Adrenal gland (tissue), 12 donors: ENCODE measurements around the gene PHLDB3. TPM values are rescaled to one million over a fixed set of nuclear protein-coding genes. Genes with fewer than 3 reads are reported as not detected.

Experiments used
- DNase-seq, 7 donors: peaks; one replicate each; pipeline ENCODE4 v3.0.0-alpha.2; 2019 to 2020
- H3K27ac ChIP-seq, 5 donors: fragments of 200-600 bp; sonication (generic) in 4 of 5; 1 replicate in 3 of 5; 2 replicates in 2 of 5; pipeline versions ENCODE4 v1.5.1 to v1.8.0; 2016 to 2020; ENCODE audit warnings: mild to moderate bottlenecking in 1 of 5
- H3K27me3 ChIP-seq: fragments of 200-600 bp; 2 replicates; pipeline ENCODE4 v1.8.0; 2021
- H3K36me3 ChIP-seq, 2 donors: fragments of 200-600 bp; replicated peaks in 1 of 2; 1 replicate in 1 of 2; 2 replicates in 1 of 2; pipeline versions ENCODE4 v1.5.1 to v1.8.0; 2018 to 2022
- H3K4me1 ChIP-seq, 2 donors: fragments of 200-600 bp; replicated peaks in 1 of 2; 1 replicate in 1 of 2; 2 replicates in 1 of 2; pipeline versions ENCODE4 v1.5.1 to v1.8.0; 2018 to 2021
- H3K4me3 ChIP-seq, 4 donors: fragments of 200-600 bp; sonication (generic) in 3 of 4; one replicate each; pipeline ENCODE4 v1.5.1; 2016 to 2018
- H3K9me3 ChIP-seq, 3 donors: fragments of 200-600 bp; sonication (generic) in 1 of 3; replicated peaks in 1 of 3; 1 replicate in 2 of 3; 2 replicates in 1 of 3; pipeline versions ENCODE4 v1.5.1 to v1.8.0; 2016 to 2021
- POLR2A ChIP-seq, 2 donors: fragments of 450-650 bp; IDR thresholded peaks; one replicate each; pipeline ENCODE4 v1.6.1; 2017; ENCODE audit warnings: antibody characterized with exemption in 2 of 2, mild to moderate bottlenecking in 2 of 2, moderate library complexity in 1 of 2
- WGBS, 4 donors: extraction: QIAGEN DNeasy Blood & Tissue Kit in 2 of 4; methylation state at CpG; one replicate each; pipeline versions ENCODE4 v1.1.5 to v1.1.7; 2013 to 2017; 5-methylcytosine and 5-hydroxymethylcytosine counted together
- intact Hi-C, 2 donors: fragments of 100-400 bp; cut with DNase I; formaldehyde crosslinking; loops; one replicate each; pipeline versions ENCODE4 v1.14.1 to v1.15.0; 2022 to 2023
- polyA plus RNA-seq, 3 donors: library from polyadenylated mRNA; stranded (reverse); fragments of 200-250 nt in 2 of 3; fragments of 350-450 nt in 1 of 3; fragmentation: Illumina TruSeq in 1 of 3; extraction: RNeasy Lipid Tissue Mini Kit (QIAGEN cat#74804) in 1 of 3; gene quantifications; one replicate each; pipeline ENCODE4 v1.2.3, GENCODE V29; 2013 to 2014
- total RNA-seq, 9 donors: library from RNA; depleted of rRNA in 4 of 9; stranded (reverse); fragments of >200 nt in 4 of 9; fragments of 120-200 nt in 1 of 9; fragmentation: NEBNext Ultra II Directional in 1 of 9; extraction: Animal tissue kit (Norgen Biotek cat#: 25700) in 1 of 9; gene quantifications; one replicate each; pipeline versions ENCODE4 v1.1.0 to v1.2.4, GENCODE V29; 2013 to 2023
- TF ChIP-seq, protein P1 (sequence below), 6 experiments: fragments of 450-650 bp in 4 of 6; fragments of 200-600 bp in 2 of 6; sonication (generic) in 1 of 6; IDR thresholded peaks; 1 replicate in 5 of 6; 2 replicates in 1 of 6; pipeline versions ENCODE4 v1.5.1 to v1.8.0; 2016 to 2021; ENCODE audit warnings: antibody characterized with exemption in 6 of 6, mild to moderate bottlenecking in 2 of 6, moderate library complexity in 1 of 6
- donor health status: healthy with polysubstance abuse.
- donor health status: Bipolar disorder and iron deficiency.
- donor health status: DM: yes; HTN: yes; CAD: no.
- donor health status: DM: no; HTN: no; CAD: no.
- donor health status: DM: no; HTN: no; CAD: no.
- donor health status: DM: yes; HTN: yes; CAD: no.

The PHLDB3 gene
- total and polyA plus RNA-seq, 12 donors, result 1.7 to 54.5 (median 19.5) TPM

DNA sequence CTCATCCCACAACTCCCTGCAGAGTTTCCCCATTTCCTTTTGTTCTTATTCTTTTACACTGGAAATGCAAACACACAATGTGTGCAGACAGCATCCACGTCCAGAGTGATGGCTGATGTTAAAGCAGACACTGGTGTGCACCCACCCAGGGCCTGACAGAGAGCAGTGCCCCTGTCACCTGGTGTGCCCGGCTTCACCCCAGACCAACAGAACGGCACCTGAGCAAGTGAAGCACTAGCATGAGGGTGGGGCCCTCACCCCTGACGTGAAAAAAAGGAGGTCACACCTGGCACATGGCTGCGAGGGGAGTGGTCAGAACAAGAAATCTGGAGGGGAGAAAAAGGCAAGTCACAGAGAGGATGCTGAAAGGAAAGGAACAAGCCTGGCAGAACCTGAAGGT, 40.7 kb upstream of the PHLDB3 start:
- TF ChIP-seq POLR2A (IDR thresholded peaks at IDR 0.05), result no peak
- TF ChIP-seq, protein P1, sequence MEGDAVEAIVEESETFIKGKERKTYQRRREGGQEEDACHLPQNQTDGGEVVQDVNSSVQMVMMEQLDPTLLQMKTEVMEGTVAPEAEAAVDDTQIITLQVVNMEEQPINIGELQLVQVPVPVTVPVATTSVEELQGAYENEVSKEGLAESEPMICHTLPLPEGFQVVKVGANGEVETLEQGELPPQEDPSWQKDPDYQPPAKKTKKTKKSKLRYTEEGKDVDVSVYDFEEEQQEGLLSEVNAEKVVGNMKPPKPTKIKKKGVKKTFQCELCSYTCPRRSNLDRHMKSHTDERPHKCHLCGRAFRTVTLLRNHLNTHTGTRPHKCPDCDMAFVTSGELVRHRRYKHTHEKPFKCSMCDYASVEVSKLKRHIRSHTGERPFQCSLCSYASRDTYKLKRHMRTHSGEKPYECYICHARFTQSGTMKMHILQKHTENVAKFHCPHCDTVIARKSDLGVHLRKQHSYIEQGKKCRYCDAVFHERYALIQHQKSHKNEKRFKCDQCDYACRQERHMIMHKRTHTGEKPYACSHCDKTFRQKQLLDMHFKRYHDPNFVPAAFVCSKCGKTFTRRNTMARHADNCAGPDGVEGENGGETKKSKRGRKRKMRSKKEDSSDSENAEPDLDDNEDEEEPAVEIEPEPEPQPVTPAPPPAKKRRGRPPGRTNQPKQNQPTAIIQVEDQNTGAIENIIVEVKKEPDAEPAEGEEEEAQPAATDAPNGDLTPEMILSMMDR (IDR thresholded peaks at IDR 0.05), result no peak
- H3K4me1 ChIP-seq, result no peaks in the 10 kb centered on the region
- 90 to 94% (median 93%) methylated on average over 5 of the region's 5 CpGs for WGBS, 4 donors
- intact Hi-C loops, result no loop called here
- DNase-seq, result no peak
- H3K36me3 ChIP-seq, result peaks cover 0 to 52% of the 10 kb centered on the region in 2 donors
- H3K27ac ChIP-seq, result no peak overlapping the region
- H3K4me3 ChIP-seq, result no peak overlapping the region
- H3K27me3 ChIP-seq, result no peaks in the 10 kb centered on the region
- no peaks in the 10 kb centered on the region for H3K9me3 ChIP-seq

DNA sequence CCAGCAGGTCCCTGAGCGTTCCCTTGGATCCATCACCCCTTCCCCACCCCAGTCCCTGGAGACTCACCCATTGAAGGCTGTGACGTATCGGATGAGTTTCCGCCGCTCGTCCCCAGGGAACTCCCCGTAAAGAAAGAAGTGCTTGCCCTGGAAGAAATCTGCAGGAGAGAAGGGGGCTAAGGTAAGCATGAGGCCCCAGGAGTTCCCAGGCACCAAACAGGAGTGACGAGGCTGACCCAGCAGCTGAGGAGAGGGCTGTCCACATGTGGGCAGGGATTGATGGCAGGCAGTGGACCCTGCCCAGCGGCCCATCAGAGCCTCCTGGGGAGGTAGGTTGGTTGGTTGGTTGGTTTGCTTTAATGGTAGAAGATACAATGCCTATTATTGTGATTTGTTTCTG, 39.5 kb upstream of the PHLDB3 start:
- H3K4me1 ChIP-seq, result no peaks in the 10 kb centered on the region
- no peaks in the 10 kb centered on the region for H3K9me3 ChIP-seq
- no peaks in the 10 kb centered on the region for H3K27me3 ChIP-seq
- no peak for DNase-seq
- no peak for TF ChIP-seq POLR2A (IDR thresholded peaks at IDR 0.05)
- TF ChIP-seq, protein P1 (IDR thresholded peaks at IDR 0.05), result no peak
- 93 to 100% (median 96%) methylated on average over 9 of the region's 9 CpGs for WGBS, 4 donors
- intact Hi-C loops, result no loop called here
- H3K4me3 ChIP-seq, result no peak overlapping the region
- H3K36me3 ChIP-seq, result peaks cover 0 to 44% of the 10 kb centered on the region in 2 donors
- H3K27ac ChIP-seq, result no peak overlapping the region

DNA sequence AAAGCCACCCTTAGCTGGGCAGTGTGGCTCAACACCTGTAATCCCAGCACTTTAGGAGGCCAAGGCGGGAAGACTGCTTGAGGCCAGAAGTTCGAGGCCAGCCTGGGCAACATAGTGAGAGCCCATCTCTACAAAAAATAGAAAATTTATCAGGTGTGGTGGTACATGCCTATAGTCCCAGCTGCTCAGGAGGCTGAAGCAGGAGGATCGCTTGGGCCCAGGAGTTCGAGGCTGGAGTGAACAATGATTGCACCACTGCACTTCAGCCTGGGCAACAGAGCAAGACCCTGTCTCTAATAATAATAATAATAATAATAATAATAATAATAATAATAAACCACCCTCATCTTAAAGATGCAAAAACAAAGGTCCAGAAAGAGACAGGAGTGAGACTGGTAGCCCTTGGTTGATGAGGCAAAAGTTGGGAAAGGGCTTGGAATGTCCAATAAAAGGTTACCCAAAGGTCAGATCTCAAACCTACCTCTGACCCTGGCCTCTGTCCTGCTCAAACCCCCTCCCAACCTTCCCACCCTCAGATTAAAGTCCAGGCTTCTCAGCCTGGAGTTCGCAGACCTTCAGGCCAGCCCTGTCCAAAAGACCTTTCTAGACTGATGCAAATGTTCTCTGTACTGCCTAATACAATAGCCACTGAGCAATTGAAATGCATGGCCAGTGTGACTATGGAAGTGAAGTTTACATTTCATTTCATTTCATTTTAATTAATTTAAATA, 37.5 kb upstream of the PHLDB3 start:
- intact Hi-C loops, result no loop called here
- H3K9me3 ChIP-seq, result no peaks in the 10 kb centered on the region
- TF ChIP-seq, protein P1 (IDR thresholded peaks at IDR 0.05), result no peak
- TF ChIP-seq POLR2A (IDR thresholded peaks at IDR 0.05), result no peak
- H3K27me3 ChIP-seq, result no peaks in the 10 kb centered on the region
- no peak overlapping the region for H3K27ac ChIP-seq
- H3K36me3 ChIP-seq, result peaks cover 0 to 50% of the 10 kb centered on the region in 2 donors
- H3K4me1 ChIP-seq, result no peaks in the 10 kb centered on the region
- no peak for DNase-seq
- 93 to 99% (median 95%) methylated on average over 5 of the region's 5 CpGs for WGBS, 4 donors
- H3K4me3 ChIP-seq, result no peak overlapping the region

DNA sequence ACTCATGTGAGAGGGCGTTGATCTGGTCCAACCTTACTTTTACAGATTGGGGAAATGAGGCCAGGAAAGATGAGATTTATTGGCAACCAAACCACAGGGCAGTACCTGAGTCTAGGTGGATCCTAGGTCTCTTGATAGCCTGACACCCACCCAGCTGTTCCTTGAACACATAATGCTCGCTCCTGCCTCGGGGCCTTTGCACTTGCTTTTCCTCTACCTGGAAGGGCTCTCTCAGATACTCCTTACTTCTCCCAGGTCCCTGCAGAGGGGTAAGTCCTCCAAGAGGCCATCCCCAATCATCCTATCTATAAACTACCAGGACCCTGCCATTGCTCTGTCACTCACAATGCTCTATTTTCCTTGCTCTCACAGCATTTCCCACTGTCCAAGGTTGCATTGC, 35.8 kb upstream of the PHLDB3 start:
- Histone ChIP-seq H3K36me3 (peaks cover 0 to 46% of the 10 kb centered on the region in 2 donors), H3K27ac (no peak overlapping the region), H3K27me3 (no peaks in the 10 kb centered on the region), H3K9me3 (no peaks in the 10 kb centered on the region), H3K4me1 (no peaks in the 10 kb centered on the region), H3K4me3 (no peak overlapping the region)
- no peak for DNase-seq
- 97 to 100% (median 98%) methylated on average over 3 of the region's 3 CpGs for WGBS, 4 donors
- no peak for TF ChIP-seq POLR2A (IDR thresholded peaks at IDR 0.05)
- TF ChIP-seq, protein P1 (IDR thresholded peaks at IDR 0.05), result no peak
- intact Hi-C loops, result no loop called here
